ENCODE measurements around the gene VDAC1.

The VDAC1 gene

DNA sequence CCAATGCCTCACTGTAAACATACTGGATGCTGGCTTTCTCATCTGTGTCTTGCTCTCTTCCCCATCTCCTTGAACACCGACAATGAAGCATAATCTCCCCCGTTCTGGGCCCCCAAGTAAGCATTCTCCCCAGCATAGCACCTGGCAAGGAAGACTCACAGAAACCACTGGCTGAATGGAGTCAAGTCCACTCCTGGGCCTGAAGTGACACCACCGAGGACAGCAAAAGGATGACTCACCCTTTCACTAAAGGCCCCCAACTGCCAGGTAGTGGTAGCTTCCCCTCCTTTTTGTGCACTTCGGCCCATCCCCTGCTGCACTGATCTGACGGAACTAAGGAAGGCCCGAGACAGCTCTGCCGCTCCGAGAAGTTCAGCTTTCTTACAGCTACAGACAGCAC is 9.4 kb downstream of the VDAC1 start:
- H3K4me1 ChIP-seq (ENCODE audit: control insufficient read depth, insufficient read depth, low read length): peaks cover 13% of the 10 kb centered on the region
- H3K4me3 ChIP-seq (ENCODE audit: insufficient read depth, low read depth, low read length): no peak overlapping the region
- H3K27me3 ChIP-seq (ENCODE audit: control insufficient read depth, insufficient read depth, low read length, poor library complexity, severe bottlenecking): no peaks in the 10 kb centered on the region
- no peaks in the 10 kb centered on the region for H3K9me3 ChIP-seq (ENCODE audit: control insufficient read depth, low read length)
- 51 to 60% methylated on average over 8 of the region's 8 CpGs for WGBS, 2 experiments
- H3K36me3 ChIP-seq (ENCODE audit: control insufficient read depth, insufficient read depth, low read length): peaks cover 9% of the 10 kb centered on the region
- H3K27ac ChIP-seq (ENCODE audit: insufficient read depth, low read depth, low read length, poor library complexity, severe bottlenecking): no peak overlapping the region

DNA sequence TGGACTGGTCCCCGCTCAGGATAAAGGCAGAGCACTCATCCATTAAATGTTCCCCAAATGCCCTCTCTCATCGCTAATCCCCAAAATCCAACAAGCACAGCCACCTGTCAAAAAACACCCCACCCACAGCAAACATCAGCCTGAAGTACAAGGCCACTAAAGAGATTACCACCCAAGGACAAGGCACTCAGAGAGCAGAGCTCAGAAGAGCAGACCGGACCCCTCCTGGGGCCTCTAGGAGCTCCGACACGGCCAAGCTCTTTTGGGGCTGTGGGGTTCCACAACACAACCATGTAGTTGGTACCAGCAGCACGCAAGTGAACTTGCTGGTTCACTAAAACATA is 9.8 kb downstream of the VDAC1 start:
- peaks cover 13% of the 10 kb centered on the region for H3K4me1 ChIP-seq (ENCODE audit: control insufficient read depth, insufficient read depth, low read length)
- 85 to 87% methylated on average over 6 of the region's 6 CpGs for WGBS, 2 experiments
- H3K27ac ChIP-seq (ENCODE audit: insufficient read depth, low read depth, low read length, poor library complexity, severe bottlenecking): no peak overlapping the region

GRCh38 chr5:133994297-133994989 is 10.3 kb downstream of the VDAC1 start:
- H3K4me1 ChIP-seq (ENCODE audit: control insufficient read depth, insufficient read depth, low read length): peaks cover 13% of the 10 kb centered on the region
- H3K9me3 ChIP-seq (ENCODE audit: control insufficient read depth, low read length): no peaks in the 10 kb centered on the region
- 84 to 88% methylated on average over 9 of the region's 9 CpGs for WGBS, 2 experiments
- H3K27ac ChIP-seq (ENCODE audit: insufficient read depth, low read depth, low read length, poor library complexity, severe bottlenecking): no peak overlapping the region
- H3K27me3 ChIP-seq (ENCODE audit: control insufficient read depth, insufficient read depth, low read length, poor library complexity, severe bottlenecking): no peaks in the 10 kb centered on the region
- H3K4me3 ChIP-seq (ENCODE audit: insufficient read depth, low read depth, low read length): no peak overlapping the region
- peaks cover 12% of the 10 kb centered on the region for H3K36me3 ChIP-seq (ENCODE audit: control insufficient read depth, insufficient read depth, low read length)

More for the DNA sequence above, 9.8 kb downstream of the VDAC1 start:
- H3K27me3 ChIP-seq (ENCODE audit: control insufficient read depth, insufficient read depth, low read length, poor library complexity, severe bottlenecking): no peaks in the 10 kb centered on the region
- H3K4me3 ChIP-seq (ENCODE audit: insufficient read depth, low read depth, low read length): no peak overlapping the region
- peaks cover 12% of the 10 kb centered on the region for H3K36me3 ChIP-seq (ENCODE audit: control insufficient read depth, insufficient read depth, low read length)
- no peaks in the 10 kb centered on the region for H3K9me3 ChIP-seq (ENCODE audit: control insufficient read depth, low read length)

DNA sequence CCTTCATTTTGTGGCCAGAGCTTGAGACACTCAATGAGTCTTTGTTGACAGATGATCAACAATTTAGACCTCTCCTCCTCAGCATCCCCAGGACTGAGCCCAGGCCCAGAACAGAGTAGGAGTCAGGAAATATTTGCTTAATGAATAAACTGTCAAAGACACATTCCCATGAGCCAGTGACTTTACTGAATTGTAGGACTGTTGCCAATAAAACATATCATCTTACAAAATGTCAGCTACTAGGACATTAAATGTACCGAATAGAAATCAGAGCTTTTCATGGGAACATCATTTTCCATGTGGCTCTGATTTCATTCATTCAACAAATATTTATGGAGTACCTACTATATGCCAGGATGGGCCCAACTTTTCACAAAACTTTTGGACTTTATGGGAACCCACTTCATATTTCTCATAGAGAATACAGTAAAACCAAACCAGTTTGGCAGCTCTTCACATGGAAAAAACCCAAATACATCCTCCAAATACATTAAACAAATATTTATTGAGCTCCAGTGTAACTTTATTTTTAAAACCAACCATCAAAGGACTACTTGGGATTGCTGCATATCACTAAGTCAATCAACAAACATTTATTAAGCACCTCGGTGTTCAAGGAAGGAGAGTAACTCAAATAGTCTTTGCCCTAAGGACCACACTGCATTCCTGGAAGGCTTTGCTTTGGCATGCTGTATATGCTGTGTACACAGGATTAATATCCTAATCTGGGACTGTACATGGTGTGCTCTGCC is 11.4 kb downstream of the VDAC1 start:
- H3K4me3 ChIP-seq (ENCODE audit: insufficient read depth, low read depth, low read length): no peak overlapping the region
- H3K4me1 ChIP-seq (ENCODE audit: control insufficient read depth, insufficient read depth, low read length): peaks cover 13% of the 10 kb centered on the region
- WGBS, 2 experiments: 93 to 95% methylated on average over 2 of the region's 2 CpGs
- no peaks in the 10 kb centered on the region for H3K9me3 ChIP-seq (ENCODE audit: control insufficient read depth, low read length)
- H3K27me3 ChIP-seq (ENCODE audit: control insufficient read depth, insufficient read depth, low read length, poor library complexity, severe bottlenecking): no peaks in the 10 kb centered on the region
- no peak overlapping the region for H3K27ac ChIP-seq (ENCODE audit: insufficient read depth, low read depth, low read length, poor library complexity, severe bottlenecking)
- peaks cover 17% of the 10 kb centered on the region for H3K36me3 ChIP-seq (ENCODE audit: control insufficient read depth, insufficient read depth, low read length)

DNA sequence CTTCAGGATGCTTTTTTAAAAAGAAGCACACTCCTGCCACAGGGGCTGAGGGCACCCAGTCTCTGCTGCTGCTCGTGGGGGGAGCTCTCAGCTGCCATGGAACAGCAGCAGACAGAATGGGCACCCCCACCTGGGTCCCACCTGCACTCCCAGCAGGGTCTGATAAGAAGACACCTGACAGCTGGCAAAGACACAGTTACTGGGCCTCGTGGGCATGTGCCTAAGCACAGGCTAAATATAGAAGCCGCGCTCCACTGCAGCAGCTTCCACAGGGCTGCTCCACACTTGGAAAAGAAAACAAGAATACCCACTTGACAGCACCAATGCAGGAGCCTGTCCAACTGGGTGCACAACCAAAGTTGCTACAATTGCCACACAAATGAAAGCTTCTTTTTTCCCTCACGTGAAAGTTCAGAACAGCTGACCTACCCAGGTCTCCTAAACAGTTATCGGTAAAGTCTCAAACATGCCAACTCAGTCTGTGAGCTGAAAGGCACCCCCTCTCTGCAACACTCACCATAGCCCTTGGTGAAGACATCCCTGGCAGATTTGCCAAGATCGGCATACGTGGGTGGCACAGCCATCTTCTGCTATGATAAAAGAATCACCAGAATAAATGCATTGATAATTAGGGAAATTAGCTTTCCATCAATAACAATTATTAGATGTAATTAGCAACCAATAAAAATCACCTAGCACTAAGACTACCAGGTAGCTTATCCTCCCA is 12.2 kb downstream of the VDAC1 start:
- 95 to 97% methylated on average over 8 of the region's 8 CpGs for WGBS, 2 experiments
- Histone ChIP-seq H3K4me3 (ENCODE audit: insufficient read depth, low read depth, low read length) (no peak overlapping the region), H3K27me3 (ENCODE audit: control insufficient read depth, insufficient read depth, low read length, poor library complexity, severe bottlenecking) (no peaks in the 10 kb centered on the region), H3K4me1 (ENCODE audit: control insufficient read depth, insufficient read depth, low read length) (peaks cover 13% of the 10 kb centered on the region), H3K27ac (ENCODE audit: insufficient read depth, low read depth, low read length, poor library complexity, severe bottlenecking) (no peak overlapping the region), H3K36me3 (ENCODE audit: control insufficient read depth, insufficient read depth, low read length) (peaks cover 17% of the 10 kb centered on the region), H3K9me3 (ENCODE audit: control insufficient read depth, low read length) (no peaks in the 10 kb centered on the region)

DNA sequence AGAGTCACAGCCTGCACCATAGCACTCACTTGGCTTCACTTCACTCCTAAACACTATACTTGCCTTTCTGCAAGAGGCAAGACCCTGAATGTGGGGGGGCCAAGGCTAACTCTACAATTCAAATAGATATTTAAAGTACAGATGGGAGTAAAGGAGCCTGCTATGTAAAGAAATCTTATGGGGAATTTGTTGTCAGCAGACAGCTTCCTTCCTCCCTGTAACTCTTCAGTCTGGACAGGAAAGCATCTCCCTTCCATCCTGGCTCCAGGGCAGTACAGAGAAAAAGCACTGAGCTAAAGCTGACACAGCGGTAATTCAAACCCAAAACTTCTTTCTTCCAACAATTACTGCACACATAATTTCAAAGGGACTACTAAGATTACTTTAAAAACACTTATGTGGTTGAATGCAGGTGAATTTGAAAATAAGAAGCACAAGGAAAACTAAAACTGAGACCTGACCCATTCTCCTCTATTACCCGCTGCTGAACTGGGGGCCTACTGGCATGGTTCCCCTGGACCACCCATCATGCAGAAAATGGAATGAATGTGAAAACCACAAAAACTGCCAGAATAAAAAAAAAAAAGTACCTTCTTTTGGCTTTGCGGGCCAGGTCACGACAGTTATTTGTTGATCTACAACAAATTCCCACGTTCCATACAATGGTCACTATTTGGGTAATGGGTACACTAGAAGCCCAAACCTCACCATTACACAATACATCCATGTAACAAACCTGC is 13.4 kb downstream of the VDAC1 start:
- H3K9me3 ChIP-seq (ENCODE audit: control insufficient read depth, low read length): no peaks in the 10 kb centered on the region
- no peak overlapping the region for H3K27ac ChIP-seq (ENCODE audit: insufficient read depth, low read depth, low read length, poor library complexity, severe bottlenecking)
- H3K27me3 ChIP-seq (ENCODE audit: control insufficient read depth, insufficient read depth, low read length, poor library complexity, severe bottlenecking): no peaks in the 10 kb centered on the region
- H3K4me3 ChIP-seq (ENCODE audit: insufficient read depth, low read depth, low read length): no peak overlapping the region
- peaks cover 24% of the 10 kb centered on the region for H3K36me3 ChIP-seq (ENCODE audit: control insufficient read depth, insufficient read depth, low read length)
- WGBS, 2 experiments: 96 to 98% methylated on average over 5 of the region's 5 CpGs
- peaks cover 13% of the 10 kb centered on the region for H3K4me1 ChIP-seq (ENCODE audit: control insufficient read depth, insufficient read depth, low read length)

DNA sequence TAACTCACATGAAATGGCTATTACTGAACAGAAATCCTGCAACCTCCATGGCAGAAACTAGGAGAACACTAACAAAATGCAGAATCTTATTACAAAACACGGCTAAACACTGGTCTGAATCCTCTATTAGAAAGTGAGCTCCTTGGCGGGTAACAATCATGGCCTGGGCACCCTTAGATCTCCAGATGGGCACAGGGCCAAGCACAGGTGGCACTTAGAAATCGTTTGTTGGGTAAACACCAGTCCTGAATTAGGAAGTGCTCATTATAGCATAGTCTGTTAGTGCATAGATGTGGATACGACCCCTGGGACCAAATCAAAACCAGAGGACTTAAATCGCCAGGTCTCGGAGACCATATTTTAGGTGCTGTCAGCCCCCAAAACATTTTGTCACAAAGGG is 14.4 kb downstream of the VDAC1 start:
- H3K27ac ChIP-seq (ENCODE audit: insufficient read depth, low read depth, low read length, poor library complexity, severe bottlenecking): no peak overlapping the region
- peaks cover 3% of the 10 kb centered on the region for H3K4me1 ChIP-seq (ENCODE audit: control insufficient read depth, insufficient read depth, low read length)
- no peak overlapping the region for H3K4me3 ChIP-seq (ENCODE audit: insufficient read depth, low read depth, low read length)
- 95 to 96% methylated on average over 6 of the region's 6 CpGs for WGBS, 2 experiments
- H3K9me3 ChIP-seq (ENCODE audit: control insufficient read depth, low read length): no peaks in the 10 kb centered on the region
- H3K36me3 ChIP-seq (ENCODE audit: control insufficient read depth, insufficient read depth, low read length): peaks cover 28% of the 10 kb centered on the region
- no peaks in the 10 kb centered on the region for H3K27me3 ChIP-seq (ENCODE audit: control insufficient read depth, insufficient read depth, low read length, poor library complexity, severe bottlenecking)

- Histone ChIP-seq H3K4me3 (ENCODE audit: insufficient read depth, low read depth, low read length) (no peak overlapping the region), H3K9me3 (ENCODE audit: control insufficient read depth, low read length) (no peaks in the 10 kb centered on the region), H3K4me1 (ENCODE audit: control insufficient read depth, insufficient read depth, low read length) (no peaks in the 10 kb centered on the region), H3K27me3 (ENCODE audit: control insufficient read depth, insufficient read depth, low read length, poor library complexity, severe bottlenecking) (no peaks in the 10 kb centered on the region), H3K27ac (ENCODE audit: insufficient read depth, low read depth, low read length, poor library complexity, severe bottlenecking) (no peak overlapping the region), H3K36me3 (ENCODE audit: control insufficient read depth, insufficient read depth, low read length) (peaks cover 23% of the 10 kb centered on the region)
- 96 to 97% methylated on average over 3 of the region's 3 CpGs for WGBS, 2 experiments
These were observed 19.1 kb downstream of the VDAC1 start for GRCh38 chr5:133985540-133986180.

GRCh38 chr5:133983674-133984073 is 21.1 kb downstream of the VDAC1 start:
- Histone ChIP-seq H3K4me3 (ENCODE audit: insufficient read depth, low read depth, low read length) (no peak overlapping the region), H3K27me3 (ENCODE audit: control insufficient read depth, insufficient read depth, low read length, poor library complexity, severe bottlenecking) (no peaks in the 10 kb centered on the region), H3K9me3 (ENCODE audit: control insufficient read depth, low read length) (no peaks in the 10 kb centered on the region), H3K4me1 (ENCODE audit: control insufficient read depth, insufficient read depth, low read length) (no peaks in the 10 kb centered on the region), H3K36me3 (ENCODE audit: control insufficient read depth, insufficient read depth, low read length) (peaks cover 13% of the 10 kb centered on the region), H3K27ac (ENCODE audit: insufficient read depth, low read depth, low read length, poor library complexity, severe bottlenecking) (no peak overlapping the region)
- 94 to 95% methylated on average over 5 of the region's 5 CpGs for WGBS, 2 experiments
